Measurements from ENCODE around the gene UNC119. TPM values are rescaled to one million over a fixed set of nuclear protein-coding genes. Genes with fewer than 3 reads are reported as not detected.

The UNC119 gene
- polyA plus RNA-seq, 1 donor from 2014 or later = 218 TPM

- no peak overlapping the region for H3K27ac ChIP-seq (ENCODE audit: low read length)
- H3K9me3 ChIP-seq (ENCODE audit: low read length) = no peaks in the 10 kb centered on the region
- no peaks in the 10 kb centered on the region for H3K27me3 ChIP-seq (ENCODE audit: insufficient read depth, low read depth, low read length)
- H3F3A ChIP-seq (ENCODE audit: insufficient read depth, low read length, poor library complexity, severe bottlenecking) = no peaks in the 10 kb centered on the region
- H3K4me3 ChIP-seq (ENCODE audit: low read length) = no peak overlapping the region
- no peaks in the 10 kb centered on the region for H3K9me2 ChIP-seq (ENCODE audit: insufficient read depth, low read length)
- no peak overlapping the region for H2AFZ ChIP-seq (ENCODE audit: low read depth, low read length)
- no peak overlapping the region for H3K4me2 ChIP-seq (ENCODE audit: low read length)
- no peaks in the 10 kb centered on the region for H3K36me3 ChIP-seq (ENCODE audit: insufficient read depth, low read length)
- no peaks in the 10 kb centered on the region for H4K20me1 ChIP-seq (ENCODE audit: insufficient read depth)
- no peak overlapping the region for H3K9ac ChIP-seq (ENCODE audit: low read length)
- H3K79me2 ChIP-seq (replicated peaks; ENCODE audit: insufficient read depth, low read length) = peaks cover 8% of the 10 kb centered on the region
- TF ChIP-seq REST (IDR thresholded peaks at IDR 0.05; ENCODE audit: borderline replicate concordance) = no peak
These were observed 5.3 kb downstream of the UNC119 start for GRCh38 chr17:28547096-28547622.

- Histone ChIP-seq H3K4me2 (ENCODE audit: low read length) (no peak overlapping the region), H3K27me3 (ENCODE audit: insufficient read depth, low read depth, low read length) (no peaks in the 10 kb centered on the region), H3K79me2 (replicated peaks; ENCODE audit: insufficient read depth, low read length) (peaks cover 4% of the 10 kb centered on the region), H3K9ac (ENCODE audit: low read length) (no peak overlapping the region), H3K9me2 (ENCODE audit: insufficient read depth, low read length) (no peaks in the 10 kb centered on the region), H4K20me1 (ENCODE audit: insufficient read depth) (no peaks in the 10 kb centered on the region), H3K36me3 (ENCODE audit: insufficient read depth, low read length) (no peaks in the 10 kb centered on the region), H2AFZ (ENCODE audit: low read depth, low read length) (no peak overlapping the region), H3F3A (ENCODE audit: insufficient read depth, low read length, poor library complexity, severe bottlenecking) (no peaks in the 10 kb centered on the region), H3K4me3 (ENCODE audit: low read length) (no peak overlapping the region), H3K27ac (ENCODE audit: low read length) (no peak overlapping the region), H3K9me3 (ENCODE audit: low read length) (no peaks in the 10 kb centered on the region)
- TF ChIP-seq RAD21 (conservative IDR thresholded peaks at IDR 0.05) (no peak), POLR2AphosphoS5 (IDR thresholded peaks at IDR 0.05) (no peak), TAF1 (IDR thresholded peaks at IDR 0.05; ENCODE audit: low read depth) (no peak), MXI1 (conservative IDR thresholded peaks at IDR 0.05; ENCODE audit: poor library complexity, severe bottlenecking) (no peak), EZH2 (IDR thresholded peaks at IDR 0.05; ENCODE audit: borderline replicate concordance, insufficient read depth, low read length, poor library complexity, severe bottlenecking) (no peak), REST (IDR thresholded peaks at IDR 0.05; ENCODE audit: borderline replicate concordance) (no peak), EP300 (conservative IDR thresholded peaks at IDR 0.05; ENCODE audit: poor library complexity, severe bottlenecking) (no peak), SMC3 (conservative IDR thresholded peaks at IDR 0.05; ENCODE audit: poor library complexity) (no peak), CTCF (IDR thresholded peaks at IDR 0.05; ENCODE audit: poor library complexity, severe bottlenecking) (no peak)
These were observed 6.5 kb downstream of the UNC119 start for GRCh38 chr17:28545787-28546415.

All from neural cell (in vitro differentiated cells).